Spleen (tissue), 11 donors: Measurements from ENCODE around the gene CRTC3. TPM values are rescaled to one million over a fixed set of nuclear protein-coding genes. Genes with fewer than 3 reads are reported as not detected.

Experiments used
- DNase-seq: peaks from one replicate; pipeline ENCODE4 v3.0.0-alpha.2; 2020
- H3K27ac ChIP-seq, 8 donors: fragments of 200-600 bp; sonication (generic) in 7 of 8; 1 replicate in 4 of 8; 2 replicates in 4 of 8; pipeline versions ENCODE4 v1.5.0 to v1.8.0; 2016 to 2021; ENCODE audit warnings: inconsistent platforms in 4 of 8, mild to moderate bottlenecking in 4 of 8, moderate library complexity in 1 of 8
- H3K27me3 ChIP-seq, 7 donors: fragments of 200-600 bp; sonication (generic) in 6 of 7; replicated peaks in 1 of 7; 1 replicate in 4 of 7; 2 replicates in 3 of 7; pipeline versions ENCODE4 v1.5.0 to v1.8.0; 2016 to 2021; ENCODE audit warnings: inconsistent platforms in 3 of 7, mild to moderate bottlenecking in 1 of 7
- H3K36me3 ChIP-seq, 6 donors: fragments of 200-600 bp; sonication (generic) in 5 of 6; 1 replicate in 4 of 6; 2 replicates in 2 of 6; pipeline versions ENCODE4 v1.5.0 to v1.8.0; 2016 to 2021; ENCODE audit warnings: inconsistent platforms in 2 of 6
- H3K4me1 ChIP-seq, 6 donors: fragments of 200-600 bp; sonication (generic) in 5 of 6; 1 replicate in 3 of 6; 2 replicates in 3 of 6; pipeline versions ENCODE4 v1.5.0 to v1.8.0; 2016 to 2021; ENCODE audit warnings: inconsistent platforms in 3 of 6
- H3K4me3 ChIP-seq, 8 donors: fragments of 200-600 bp; sonication (generic) in 7 of 8; 1 replicate in 4 of 8; 2 replicates in 4 of 8; pipeline versions ENCODE4 v1.5.0 to v1.8.0; 2016 to 2021; ENCODE audit warnings: inconsistent platforms in 4 of 8, mild to moderate bottlenecking in 4 of 8, moderate library complexity in 2 of 8
- H3K9me3 ChIP-seq, 8 donors: fragments of 200-600 bp; sonication (generic) in 7 of 8; 1 replicate in 4 of 8; 2 replicates in 4 of 8; pipeline versions ENCODE4 v1.5.0 to v1.8.0; 2016 to 2021; ENCODE audit warnings: inconsistent platforms in 4 of 8
- CTCF ChIP-seq, 11 experiments: fragments of 200-600 bp in 7 of 11; fragments of 450-650 bp in 4 of 11; sonication (generic) in 4 of 11; IDR thresholded peaks in 8 of 11; conservative IDR thresholded peaks in 3 of 11; 1 replicate in 7 of 11; 2 replicates in 4 of 11; pipeline versions ENCODE4 v1.4.0 to v1.8.0; 2016 to 2021; ENCODE audit warnings: antibody characterized with exemption in 11 of 11, inconsistent platforms in 4 of 11, mild to moderate bottlenecking in 1 of 11
- POLR2A ChIP-seq, 3 donors: fragments of 450-650 bp; IDR thresholded peaks; one replicate each; pipeline ENCODE4 v1.5.1; 2017; ENCODE audit warnings: antibody characterized with exemption in 3 of 3, mild to moderate bottlenecking in 1 of 3
- POLR2AphosphoS5 ChIP-seq, 3 donors: sonication (generic); formaldehyde crosslinking; IDR thresholded peaks; one replicate each; pipeline ENCODE4 v1.5.1; 2017; ENCODE audit warnings: antibody characterized with exemption in 3 of 3
- WGBS, 5 donors: extraction: QIAGEN DNeasy Blood & Tissue Kit in 3 of 5; methylation state at CpG; one replicate each; pipeline versions ENCODE4 v1.1.5 to v1.1.7; 2013 to 2018; 5-methylcytosine and 5-hydroxymethylcytosine counted together
- intact Hi-C: fragments of 100-400 bp; cut with DNase I; formaldehyde crosslinking; loops from one replicate; pipeline ENCODE4 v1.15.0; 2023; ENCODE audit warnings: low total_unique reads
- polyA plus RNA-seq, 3 donors: library from polyadenylated mRNA; stranded (reverse); fragments of 200-250 nt; gene quantifications; one replicate each; pipeline ENCODE4 v1.2.1, GENCODE V29; 2013
- total RNA-seq, 7 donors: library from RNA; depleted of rRNA in 3 of 7; stranded (reverse); fragments of >200 nt in 3 of 7; fragmentation: NEBNext Ultra II Directional in 4 of 7; extraction: Animal tissue kit (Norgen Biotek cat#: 25700) in 4 of 7; gene quantifications; one replicate each; pipeline versions ENCODE4 v1.1.0 to v1.2.1, GENCODE V29; 2016 to 2021
- donor health status: healthy with polysubstance abuse.
- donor health status: DM: no; HTN: no; CAD: no; lungs with moderate emphysema.
- donor health status: DM: no; HTN: no; CAD: no.
- donor health status: Bipolar disorder and iron deficiency.
- donor health status: healthy.
- donor health status: DM: no; HTN: no; CAD: no.
- donor health status: DM: yes; HTN: yes; CAD: no.

CRTC3 gene
- total and polyA plus RNA-seq, 10 donors, result 7.7 to 51.2 (median 43.4) TPM

GRCh38 chr15:90681480-90681879 lies 151.8 kb downstream of the CRTC3 start:
- no peaks in the 10 kb centered on the region for H3K36me3 ChIP-seq
- DNase-seq, result no peak
- intact Hi-C loops, result no loop called here
- peaks cover 6 to 27% (median 14%) of the 10 kb centered on the region in 6 donors for H3K4me1 ChIP-seq
- H3K9me3 ChIP-seq, result no peaks in the 10 kb centered on the region
- no peaks in the 10 kb centered on the region for H3K27me3 ChIP-seq
- H3K4me3 ChIP-seq, result no peak overlapping the region
- H3K27ac ChIP-seq, result no peak overlapping the region
- TF ChIP-seq CTCF (IDR thresholded peaks at IDR 0.05 in 8 of 11, conservative IDR thresholded peaks at IDR 0.05 in 3 of 11) (no peak), POLR2AphosphoS5 (IDR thresholded peaks at IDR 0.05) (no peak), POLR2A (IDR thresholded peaks at IDR 0.05) (no peak)
- WGBS, 5 donors, result 86 to 96% (median 90%) methylated on average over 9 of the region's 9 CpGs

GRCh38 chr15:90683371-90683770 lies 153.6 kb downstream of the CRTC3 start:
- WGBS, 5 donors, result 80 to 93% (median 84%) methylated on average over 8 to 10 of the region's 10 CpGs
- intact Hi-C loops, result no loop called here
- H3K9me3 ChIP-seq, result no peaks in the 10 kb centered on the region
- TF ChIP-seq POLR2AphosphoS5 (IDR thresholded peaks at IDR 0.05) (no peak), CTCF (IDR thresholded peaks at IDR 0.05 in 8 of 11, conservative IDR thresholded peaks at IDR 0.05 in 3 of 11) (no peak), POLR2A (IDR thresholded peaks at IDR 0.05) (no peak)
- H3K4me1 ChIP-seq, result peaks cover 6 to 29% (median 18%) of the 10 kb centered on the region in 6 donors
- no peak for DNase-seq
- H3K36me3 ChIP-seq, result no peaks in the 10 kb centered on the region
- H3K4me3 ChIP-seq, result no peak overlapping the region
- H3K27me3 ChIP-seq, result no peaks in the 10 kb centered on the region
- no peak overlapping the region for H3K27ac ChIP-seq

DNA sequence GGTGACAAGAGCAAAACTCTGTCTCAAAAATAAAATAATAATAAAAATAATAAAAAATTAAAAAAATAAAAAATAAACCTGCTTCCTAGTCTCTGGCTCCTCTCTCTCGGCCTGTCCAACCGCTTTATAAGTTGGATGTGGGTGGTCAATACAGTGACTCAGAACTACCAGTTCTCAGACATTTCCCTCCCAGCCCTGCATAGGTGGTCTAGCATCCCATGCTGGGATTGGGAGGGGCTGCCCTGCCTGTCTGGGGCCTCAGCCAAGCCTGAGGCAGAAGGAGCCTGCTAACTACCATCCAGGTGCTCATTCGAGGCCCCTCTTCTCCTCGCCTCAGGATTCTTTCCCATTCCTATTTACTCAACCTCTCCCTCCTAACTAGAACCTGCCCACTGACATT lies 154.2 kb downstream of the CRTC3 start:
- no peaks in the 10 kb centered on the region for H3K27me3 ChIP-seq
- DNase-seq, result no peak
- no peaks in the 10 kb centered on the region for H3K36me3 ChIP-seq
- WGBS, 5 donors, result 92 to 97% (median 95%) methylated on average over 4 of the region's 4 CpGs
- H3K4me1 ChIP-seq, result peaks cover 6 to 23% (median 18%) of the 10 kb centered on the region in 6 donors
- intact Hi-C loops, result no loop called here
- H3K27ac ChIP-seq, result no peak overlapping the region
- no peak overlapping the region for H3K4me3 ChIP-seq
- peaks cover 0 to 5% (median under 1%) of the 10 kb centered on the region in 8 donors for H3K9me3 ChIP-seq
- TF ChIP-seq POLR2A (IDR thresholded peaks at IDR 0.05) (no peak), POLR2AphosphoS5 (IDR thresholded peaks at IDR 0.05) (no peak), CTCF (IDR thresholded peaks at IDR 0.05 in 8 of 11, conservative IDR thresholded peaks at IDR 0.05 in 3 of 11) (no peak)

- intact Hi-C loops, result no loop called here
- H3K4me3 ChIP-seq, result no peak overlapping the region
- no peak for DNase-seq
- H3K27me3 ChIP-seq, result no peaks in the 10 kb centered on the region
- no peaks in the 10 kb centered on the region for H3K36me3 ChIP-seq
- H3K9me3 ChIP-seq, result peaks cover 0 to 9% (median 4%) of the 10 kb centered on the region in 8 donors
- no peak overlapping the region for H3K27ac ChIP-seq
- no peak for TF ChIP-seq CTCF (IDR thresholded peaks at IDR 0.05 in 8 of 11, conservative IDR thresholded peaks at IDR 0.05 in 3 of 11)
- TF ChIP-seq POLR2AphosphoS5 (IDR thresholded peaks at IDR 0.05), result no peak
- no peak for TF ChIP-seq POLR2A (IDR thresholded peaks at IDR 0.05)
- H3K4me1 ChIP-seq, result peaks cover 6 to 21% (median 18%) of the 10 kb centered on the region in 6 donors
- whole genome bisulfite sequencing, 5 donors, result 77 to 91% (median 90%) methylated on average over 5 of the region's 5 CpGs
Measured at GRCh38 chr15:90684281-90684680, 154.6 kb downstream of the CRTC3 start.
